ENCODE measurements around the gene TNNT1.

- TF ChIP-seq POLR2A (IDR thresholded peaks at IDR 0.05; ENCODE audit: extremely low read depth, insufficient read length) (no peak), CTCF (IDR thresholded peaks at IDR 0.05; ENCODE audit: low read depth, low read length) (no peak)
- TF ChIP-seq, protein P1, sequence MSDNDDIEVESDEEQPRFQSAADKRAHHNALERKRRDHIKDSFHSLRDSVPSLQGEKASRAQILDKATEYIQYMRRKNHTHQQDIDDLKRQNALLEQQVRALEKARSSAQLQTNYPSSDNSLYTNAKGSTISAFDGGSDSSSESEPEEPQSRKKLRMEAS (IDR thresholded peaks at IDR 0.05; ENCODE audit: low read depth, low read length), result no peak
Measured at GRCh38 chr19:55088021-55088451, 61.0 kb downstream of the TNNT1 start.

All from NB4 (cell line).